Activated CD4-positive, alpha-beta T cell treated with anti-CD3 and anti-CD28 coated beads, Interleukin-2, amount 50 U/mL, for 16 hours (primary cell): ENCODE results near the gene PLCG2.
"Not testable (repeated sequence)": the region's sequence is repeated elsewhere in the genome, so short reads cannot be mapped to it uniquely, and the experiment has no call there.

Experiments
- DNase-seq: peaks from one replicate; pipeline ENCODE4 v3.0.0-alpha.2; 2020

PLCG2 gene

GRCh38 chr16:81792828-81793227 is 13.7 kb downstream of the PLCG2 start:
- no peak for DNase-seq

GRCh38 chr16:81795193-81795592 is 16.1 kb downstream of the PLCG2 start:
- no peak for DNase-seq

- DNase-seq: no peak
Measured at GRCh38 chr16:81796035-81796434, 16.9 kb downstream of the PLCG2 start.

- DNase-seq: no peak
Measured at GRCh38 chr16:81796583-81797346, 17.7 kb downstream of the PLCG2 start.

GRCh38 chr16:81797443-81797842 is 18.4 kb downstream of the PLCG2 start:
- peak; percentile 42 for DNase-seq

- DNase-seq: peak; percentile 86
Measured at GRCh38 chr16:81798311-81799137, 19.4 kb downstream of the PLCG2 start.

GRCh38 chr16:81799138-81799504 is 20.0 kb downstream of the PLCG2 start:
- no peak for DNase-seq

GRCh38 chr16:81801724-81802123 is 22.6 kb downstream of the PLCG2 start:
- not testable (repeated sequence) for DNase-seq

- no peak for DNase-seq
Measured at GRCh38 chr16:81803332-81803731, 24.2 kb downstream of the PLCG2 start.

- no peak for DNase-seq
Measured at GRCh38 chr16:81804134-81804610, 25.1 kb downstream of the PLCG2 start.

GRCh38 chr16:81806696-81807095 is 27.6 kb downstream of the PLCG2 start:
- no peak for DNase-seq

GRCh38 chr16:81807767-81808358 is 28.8 kb downstream of the PLCG2 start:
- DNase-seq: no peak

GRCh38 chr16:81808933-81809480 is 29.9 kb downstream of the PLCG2 start:
- DNase-seq: peak; percentile 38

GRCh38 chr16:81809567-81809966 is 30.5 kb downstream of the PLCG2 start:
- no peak for DNase-seq

- DNase-seq: no peak
Measured at GRCh38 chr16:81810361-81810760, 31.3 kb downstream of the PLCG2 start.

GRCh38 chr16:81810894-81811538 is 31.9 kb downstream of the PLCG2 start:
- DNase-seq: no peak

- DNase-seq: no peak
Measured at GRCh38 chr16:81813648-81814047, 34.6 kb downstream of the PLCG2 start.

- no peak for DNase-seq
Measured at GRCh38 chr16:81814751-81815428, 35.8 kb downstream of the PLCG2 start.

GRCh38 chr16:81815429-81815766 is 36.3 kb downstream of the PLCG2 start:
- no peak for DNase-seq

GRCh38 chr16:81816351-81816750 is 37.3 kb downstream of the PLCG2 start:
- no peak for DNase-seq

- no peak for DNase-seq
Measured at GRCh38 chr16:81816793-81817210, 37.7 kb downstream of the PLCG2 start.

GRCh38 chr16:81817296-81817695 is 38.2 kb downstream of the PLCG2 start:
- no peak for DNase-seq
